DND-41 (cell line): Measurements from ENCODE around the gene IL17RD.

Experiments
- ATAC-seq: fragments of 200-7000 bp; cut with Tn5 transposase; 3 replicates; pipeline ENCODE4 v1.9.1; 2021; ENCODE audit warnings: low read depth; ENCODE audit not compliant: insufficient read depth
- DNase-seq: peaks from one replicate; pipeline ENCODE4 v3.0.0-alpha.2; 2020
- H2AFZ ChIP-seq: 2 replicates; pipeline ENCODE4 v1.6.0; 2012; ENCODE audit warnings: low read depth, low read length
- H3K27ac ChIP-seq: 2 replicates; pipeline ENCODE4 v1.5.1; 2012; ENCODE audit warnings: low read length, inconsistent platforms
- H3K27me3 ChIP-seq: fragments of 200-600 bp; sonication (generic); 2 replicates; pipeline ENCODE4 v1.6.0; 2012; ENCODE audit warnings: low read length, mild to moderate bottlenecking, inconsistent platforms; ENCODE audit not compliant: insufficient read depth, poor library complexity
- H3K36me3 ChIP-seq: 2 replicates; pipeline ENCODE4 v1.5.1; 2012; ENCODE audit warnings: low read length, inconsistent platforms; ENCODE audit not compliant: insufficient read depth
- H3K4me1 ChIP-seq: 2 replicates; pipeline ENCODE4 v1.5.1; 2012; ENCODE audit warnings: mild to moderate bottlenecking, low read length; ENCODE audit not compliant: insufficient read depth
- H3K4me2 ChIP-seq: 2 replicates; pipeline ENCODE4 v1.6.0; 2012; ENCODE audit warnings: mild to moderate bottlenecking, moderate library complexity, low read length, inconsistent platforms; ENCODE audit not compliant: insufficient read depth
- H3K4me3 ChIP-seq, 2 experiments: fragments of 200-600 bp in 1 of 2; shearing (Covaris generic) in 1 of 2; 2 replicates each; pipeline ENCODE4 v1.5.1; 2012 to 2016; ENCODE audit warnings: inconsistent platforms in 2 of 2, low read length in 2 of 2, mild to moderate bottlenecking in 2 of 2, low read depth in 1 of 2, moderate library complexity in 1 of 2
- H3K79me2 ChIP-seq: 2 replicates; pipeline ENCODE4 v1.6.0; 2012; ENCODE audit warnings: low read length, inconsistent platforms; ENCODE audit not compliant: insufficient read depth
- H3K9ac ChIP-seq: 2 replicates; pipeline ENCODE4 v1.6.0; 2012; ENCODE audit warnings: low read depth, mild to moderate bottlenecking, inconsistent platforms, low read length, moderate library complexity
- H3K9me3 ChIP-seq: 2 replicates; pipeline ENCODE4 v1.5.1; 2012; ENCODE audit warnings: low read length, moderate library complexity, mild to moderate bottlenecking, inconsistent platforms; ENCODE audit not compliant: insufficient read depth, severe bottlenecking
- H4K20me1 ChIP-seq: 2 replicates; pipeline ENCODE4 v1.6.0; 2012; ENCODE audit warnings: low read length; ENCODE audit not compliant: insufficient read depth
- CTCF ChIP-seq: IDR thresholded peaks from 2 replicates; pipeline ENCODE4 v1.5.1; 2012; ENCODE audit warnings: borderline replicate concordance, low read length, moderate library complexity, mild to moderate bottlenecking; ENCODE audit not compliant: poor library complexity, severe bottlenecking; ENCODE audit errors: extremely low read depth
- EZH2 ChIP-seq: IDR thresholded peaks from 3 replicates; pipeline ENCODE4 v1.6.1; 2012; ENCODE audit warnings: borderline replicate concordance, low read depth, mild to moderate bottlenecking, moderate library complexity, low read length, inconsistent platforms; ENCODE audit not compliant: severe bottlenecking

IL17RD gene

DNA sequence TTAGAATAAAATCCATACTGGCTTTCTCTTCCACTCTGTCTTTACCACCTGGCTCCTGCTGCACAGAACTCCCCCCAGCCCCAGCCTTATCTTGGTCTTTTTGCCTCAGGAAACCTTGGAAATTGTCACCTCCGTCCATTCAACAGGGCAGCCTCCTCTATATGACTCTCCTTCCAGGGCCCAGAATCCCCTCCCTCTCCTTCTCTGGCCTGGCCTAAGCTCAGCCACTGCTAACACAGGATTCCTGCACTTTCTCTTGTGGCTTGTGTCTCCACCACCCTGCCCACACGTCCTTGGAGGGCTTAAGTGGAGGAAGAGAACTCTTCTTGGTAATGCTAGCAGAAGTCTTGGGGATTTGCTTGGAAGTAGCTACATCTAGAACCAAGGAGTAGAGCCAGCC is 1.5 kb upstream of the IL17RD start:
- H4K20me1 ChIP-seq = no peaks in the 10 kb centered on the region; the same call in 1 of the 2 replicates
- H2AFZ ChIP-seq = no peak overlapping the region
- no peak overlapping the region for H3K9ac ChIP-seq
- TF ChIP-seq EZH2 (no peak), CTCF (no peak)
- H3K79me2 ChIP-seq = no peaks in the 10 kb centered on the region
- no peak overlapping the region for H3K4me2 ChIP-seq
- H3K27ac ChIP-seq = no peak overlapping the region
- H3K4me1 ChIP-seq = peaks cover 8% of the 10 kb centered on the region; the same call in 1 of the 2 replicates
- H3K4me3 ChIP-seq = no peak overlapping the region
- ATAC-seq (no peak), DNase-seq (no peak)
- no peaks in the 10 kb centered on the region for H3K9me3 ChIP-seq
- H3K27me3 ChIP-seq = peaks cover 13% of the 10 kb centered on the region
- no peaks in the 10 kb centered on the region for H3K36me3 ChIP-seq

DNA sequence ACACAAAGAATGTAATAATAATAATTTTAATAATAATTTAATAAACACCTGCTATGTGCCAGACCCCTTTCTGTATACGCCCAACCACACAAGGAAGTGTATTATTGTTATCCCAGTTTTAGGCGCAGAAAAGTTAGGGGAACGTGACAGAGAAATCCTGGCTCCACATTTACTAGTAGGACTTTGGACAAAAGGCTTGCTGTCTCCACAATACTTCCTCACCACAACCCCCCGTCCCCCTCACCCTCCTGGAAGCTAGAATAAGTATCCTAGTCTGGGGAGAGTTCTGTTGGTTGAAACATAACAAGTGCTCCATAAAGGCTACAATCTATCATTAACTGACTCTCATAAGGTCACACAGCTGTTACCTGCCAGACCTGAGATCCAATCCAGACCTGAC is 488 bp upstream of the IL17RD start:
- H3K4me2 ChIP-seq = no peak overlapping the region
- no peak overlapping the region for H2AFZ ChIP-seq
- no peaks in the 10 kb centered on the region for H3K79me2 ChIP-seq
- TF ChIP-seq EZH2 = no peak
- no peak for TF ChIP-seq CTCF
- no peaks in the 10 kb centered on the region for H3K9me3 ChIP-seq
- H3K27ac ChIP-seq = no peak overlapping the region
- H4K20me1 ChIP-seq = no peaks in the 10 kb centered on the region; the same call in 1 of the 2 replicates
- H3K4me1 ChIP-seq = peaks cover 8% of the 10 kb centered on the region; the same call in 1 of the 2 replicates
- no peak overlapping the region for H3K9ac ChIP-seq
- no peak overlapping the region for H3K4me3 ChIP-seq
- DNase-seq (no peak), ATAC-seq (no peak)
- H3K27me3 ChIP-seq = peaks cover 19% of the 10 kb centered on the region
- H3K36me3 ChIP-seq = no peaks in the 10 kb centered on the region

DNA sequence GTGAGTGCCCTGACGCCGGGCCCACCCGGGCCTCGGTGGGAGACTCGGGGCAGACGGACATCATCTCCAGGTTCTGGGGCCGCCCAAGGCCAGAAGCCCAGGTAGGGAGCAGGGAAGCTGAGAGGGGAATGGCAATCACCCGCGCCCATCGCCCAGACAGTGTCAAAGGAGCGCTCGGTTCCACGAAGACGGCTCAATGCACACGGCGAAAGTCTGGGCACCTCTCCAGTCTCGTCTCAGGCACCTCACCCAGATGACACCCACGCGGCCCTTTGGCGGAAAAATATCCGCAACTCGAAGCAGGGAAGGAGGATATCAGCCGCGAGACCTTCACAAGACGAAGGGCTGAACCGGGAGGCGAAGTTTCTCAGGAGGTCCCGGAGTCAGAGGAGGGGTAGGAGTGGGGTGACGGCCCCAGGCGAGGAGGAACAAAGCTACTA is 916 bp downstream of the IL17RD start:
- Histone ChIP-seq H3K4me2 (no peak overlapping the region), H3K4me3 (no peak overlapping the region)

More for the DNA sequence above, 916 bp downstream of the IL17RD start:
- Histone ChIP-seq H2AFZ (no peak overlapping the region), H3K27ac (no peak overlapping the region), H3K27me3 (peaks cover 26% of the 10 kb centered on the region), H3K4me1 (peaks cover 4% of the 10 kb centered on the region), H4K20me1 (no peaks in the 10 kb centered on the region; the same call in 1 of the 2 replicates), H3K9me3 (no peaks in the 10 kb centered on the region), H3K9ac (no peak overlapping the region), H3K36me3 (no peaks in the 10 kb centered on the region), H3K79me2 (no peaks in the 10 kb centered on the region)
- DNase-seq (no peak), ATAC-seq (no peak)
- TF ChIP-seq CTCF (no peak), EZH2 (no peak)
